Measurements from ENCODE around the gene KDM4C. TPM values are rescaled to one million over a fixed set of nuclear protein-coding genes. Genes with fewer than 3 reads are reported as not detected.

The KDM4C gene
- total and polyA plus RNA-seq, 11 donors, result 4.4 to 19.9 (median 13.3) TPM

DNA sequence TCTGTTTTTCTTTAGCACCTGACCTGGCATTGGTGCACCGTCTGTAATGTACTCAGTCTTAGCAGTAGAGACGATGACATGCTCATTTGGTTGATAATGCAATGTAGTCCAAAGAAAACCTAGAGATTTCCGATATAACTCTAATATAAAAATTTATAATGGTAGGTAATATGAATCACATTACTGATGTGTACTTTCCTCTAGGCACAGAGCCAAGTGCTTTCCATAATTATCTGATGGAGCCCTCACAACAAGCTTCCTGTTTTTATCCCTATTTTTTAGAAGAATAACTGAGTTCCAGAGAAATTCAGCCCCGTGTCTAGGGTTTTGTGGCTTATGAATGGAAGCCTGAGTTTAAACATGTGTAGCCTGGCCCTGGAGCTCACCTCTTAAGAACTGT lies 53.7 kb downstream of the KDM4C start:
- peaks cover 0 to 22% (median 17%) of the 10 kb centered on the region in 9 donors for H3K36me3 ChIP-seq
- no peak overlapping the region for H3K27ac ChIP-seq
- WGBS, 4 donors, result 52 to 77% (median 69%) methylated on average over 4 of the region's 4 CpGs
- peaks cover 0 to 4% (median 0%) of the 10 kb centered on the region in 12 donors for H3K4me1 ChIP-seq
- TF ChIP-seq POLR2A (IDR thresholded peaks at IDR 0.05), result no peak
- TF ChIP-seq, protein P1, sequence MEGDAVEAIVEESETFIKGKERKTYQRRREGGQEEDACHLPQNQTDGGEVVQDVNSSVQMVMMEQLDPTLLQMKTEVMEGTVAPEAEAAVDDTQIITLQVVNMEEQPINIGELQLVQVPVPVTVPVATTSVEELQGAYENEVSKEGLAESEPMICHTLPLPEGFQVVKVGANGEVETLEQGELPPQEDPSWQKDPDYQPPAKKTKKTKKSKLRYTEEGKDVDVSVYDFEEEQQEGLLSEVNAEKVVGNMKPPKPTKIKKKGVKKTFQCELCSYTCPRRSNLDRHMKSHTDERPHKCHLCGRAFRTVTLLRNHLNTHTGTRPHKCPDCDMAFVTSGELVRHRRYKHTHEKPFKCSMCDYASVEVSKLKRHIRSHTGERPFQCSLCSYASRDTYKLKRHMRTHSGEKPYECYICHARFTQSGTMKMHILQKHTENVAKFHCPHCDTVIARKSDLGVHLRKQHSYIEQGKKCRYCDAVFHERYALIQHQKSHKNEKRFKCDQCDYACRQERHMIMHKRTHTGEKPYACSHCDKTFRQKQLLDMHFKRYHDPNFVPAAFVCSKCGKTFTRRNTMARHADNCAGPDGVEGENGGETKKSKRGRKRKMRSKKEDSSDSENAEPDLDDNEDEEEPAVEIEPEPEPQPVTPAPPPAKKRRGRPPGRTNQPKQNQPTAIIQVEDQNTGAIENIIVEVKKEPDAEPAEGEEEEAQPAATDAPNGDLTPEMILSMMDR (IDR thresholded peaks at IDR 0.05), result no peak
- ATAC-seq (no peak), DNase-seq (no peak)
- H3K9me3 ChIP-seq, result no peaks in the 10 kb centered on the region
- intact Hi-C loops (cut with DNase I), result no loop called here
- H3K27me3 ChIP-seq, result no peaks in the 10 kb centered on the region
- no peak overlapping the region for H3K4me3 ChIP-seq

- no peak for TF ChIP-seq POLR2A (IDR thresholded peaks at IDR 0.05)
- TF ChIP-seq, protein P1 (IDR thresholded peaks at IDR 0.05), result no peak
- intact Hi-C loops (cut with DNase I), result no loop called here
- H3K27me3 ChIP-seq, result no peaks in the 10 kb centered on the region
- ATAC-seq, result no peak
- H3K9me3 ChIP-seq, result no peaks in the 10 kb centered on the region
- H3K36me3 ChIP-seq, result peaks cover 0 to 22% (median 13%) of the 10 kb centered on the region in 9 donors
- DNase-seq, result no peak
- WGBS, 4 donors, result 90 to 94% (median 93%) methylated on average over 3 of the region's 3 CpGs
- peaks cover 0 to under 1% (median 0%) of the 10 kb centered on the region in 12 donors for H3K4me1 ChIP-seq
- H3K27ac ChIP-seq, result no peak overlapping the region
- no peak overlapping the region for H3K4me3 ChIP-seq
These were observed 58.8 kb downstream of the KDM4C start for GRCh38 chr9:6816581-6816980.

- Histone ChIP-seq H3K4me1 (no peaks in the 10 kb centered on the region), H3K27ac (no peak overlapping the region), H3K9me3 (no peaks in the 10 kb centered on the region), H3K4me3 (no peak overlapping the region), H3K27me3 (no peaks in the 10 kb centered on the region), H3K36me3 (peaks cover 0 to 26% (median 15%) of the 10 kb centered on the region in 9 donors)
- TF ChIP-seq POLR2A (IDR thresholded peaks at IDR 0.05), result no peak
- TF ChIP-seq, protein P1 (IDR thresholded peaks at IDR 0.05), result no peak
- ATAC-seq (no peak), DNase-seq (no peak)
- intact Hi-C loops (cut with DNase I), result no loop called here
- WGBS, 4 donors, result 94 to 97% (median 96%) methylated on average over 4 of the region's 4 CpGs
These were observed 60.6 kb downstream of the KDM4C start for GRCh38 chr9:6818292-6818922.

GRCh38 chr9:6819112-6819511 lies 61.3 kb downstream of the KDM4C start:
- intact Hi-C loops (cut with DNase I), result no loop called here
- no peak for TF ChIP-seq POLR2A (IDR thresholded peaks at IDR 0.05)
- TF ChIP-seq, protein P1 (IDR thresholded peaks at IDR 0.05), result no peak
- ATAC-seq, result no peak

More at GRCh38 chr9:6819112-6819511, 61.3 kb downstream of the KDM4C start:
- 96 to 99% (median 98%) methylated on average over 2 of the region's 2 CpGs for WGBS, 4 donors
- peaks cover 0 to 33% (median 19%) of the 10 kb centered on the region in 9 donors for H3K36me3 ChIP-seq
- no peaks in the 10 kb centered on the region for H3K4me1 ChIP-seq
- no peaks in the 10 kb centered on the region for H3K9me3 ChIP-seq
- no peak overlapping the region for H3K27ac ChIP-seq
- H3K27me3 ChIP-seq, result no peaks in the 10 kb centered on the region
- H3K4me3 ChIP-seq, result no peak overlapping the region
- no peak for DNase-seq

Measured in heart left ventricle (tissue), 16 donors.